ENCODE results near the gene KLHL22.

GRCh38 chr22:20471126-20471833, 24.3 kb downstream of the KLHL22 start:
- no peak for TF ChIP-seq POLR2A (IDR thresholded peaks at IDR 0.05; ENCODE audit: low read depth, low read length)
- TF ChIP-seq TAF1 (IDR thresholded peaks at IDR 0.05; ENCODE audit: borderline replicate concordance, low read depth, low read length), result no peak

Measured in GM12892 (cell line).